HUES64 (cell line): Measurements from ENCODE around the gene ZNHIT3.
"Not testable (repeated sequence)": the region's sequence is repeated elsewhere in the genome, so short reads cannot be mapped to it uniquely, and the experiment has no call there.

Experiments used
- H3K27ac ChIP-seq: 2 replicates; pipeline ENCODE4 v1.7.0; 2013; ENCODE audit warnings: low read depth, low read length, inconsistent platforms
- H3K27me3 ChIP-seq: 2 replicates; pipeline ENCODE4 v1.6.1; 2013; ENCODE audit warnings: mild to moderate bottlenecking, low read length; ENCODE audit not compliant: insufficient read depth
- H3K36me3 ChIP-seq: 2 replicates; pipeline ENCODE4 v1.6.1; 2013; ENCODE audit warnings: mild to moderate bottlenecking, low read length; ENCODE audit not compliant: insufficient read depth
- H3K4me1 ChIP-seq: 2 replicates; pipeline ENCODE4 v1.6.1; 2013; ENCODE audit warnings: mild to moderate bottlenecking, low read length, moderate library complexity; ENCODE audit not compliant: insufficient read depth
- H3K4me3 ChIP-seq: 2 replicates; pipeline ENCODE4 v1.5.1; 2013; ENCODE audit warnings: mild to moderate bottlenecking, low read length, moderate library complexity
- H3K9ac ChIP-seq: 2 replicates; pipeline ENCODE4 v1.6.1; 2013; ENCODE audit warnings: mild to moderate bottlenecking, low read depth, low read length
- H3K9me3 ChIP-seq: 2 replicates; pipeline ENCODE4 v1.6.1; 2013; ENCODE audit warnings: low read depth, low read length; ENCODE audit not compliant: insufficient read depth
- WGBS: fragments of 150-250, 120-280 bp; methylation state at CpG from one replicate; pipeline ENCODE4 v1.1.7; 2013; ENCODE audit warnings: missing lambda C conversion rate; 5-methylcytosine and 5-hydroxymethylcytosine counted together

Gene ZNHIT3

GRCh38 chr17:36503456-36504155, 17.1 kb downstream of the ZNHIT3 start:
- WGBS, result 95% methylated on average over 7 of the region's 7 CpGs
- H3K27ac ChIP-seq, result no peak overlapping the region
- no peaks in the 10 kb centered on the region for H3K4me1 ChIP-seq
- H3K9ac ChIP-seq, result no peak overlapping the region
- H3K36me3 ChIP-seq, result peaks cover 96% of the 10 kb centered on the region
- H3K9me3 ChIP-seq, result no peaks in the 10 kb centered on the region
- H3K27me3 ChIP-seq, result no peaks in the 10 kb centered on the region
- H3K4me3 ChIP-seq, result no peak overlapping the region

- Histone ChIP-seq H3K4me3 (no peak overlapping the region), H3K9me3 (no peaks in the 10 kb centered on the region), H3K36me3 (peaks cover 96% of the 10 kb centered on the region), H3K27ac (no peak overlapping the region), H3K4me1 (no peaks in the 10 kb centered on the region), H3K9ac (no peak overlapping the region), H3K27me3 (no peaks in the 10 kb centered on the region)
- 96% methylated on average over 5 of the region's 5 CpGs for WGBS
Observed at GRCh38 chr17:36504156-36504545, 17.7 kb downstream of the ZNHIT3 start.

- H3K27ac ChIP-seq, result no peak overlapping the region
- no peaks in the 10 kb centered on the region for H3K27me3 ChIP-seq
- no peaks in the 10 kb centered on the region for H3K4me1 ChIP-seq
- H3K9ac ChIP-seq, result no peak overlapping the region
- no peak overlapping the region for H3K4me3 ChIP-seq
- WGBS, result 93% methylated on average over 8 of the region's 8 CpGs
- H3K36me3 ChIP-seq, result peaks cover 100% of the 10 kb centered on the region
- no peaks in the 10 kb centered on the region for H3K9me3 ChIP-seq
Observed at GRCh38 chr17:36505171-36505570, 18.7 kb downstream of the ZNHIT3 start.

- Histone ChIP-seq H3K9ac (no peak overlapping the region), H3K27me3 (no peaks in the 10 kb centered on the region), H3K4me3 (no peak overlapping the region), H3K36me3 (peaks cover 100% of the 10 kb centered on the region), H3K9me3 (no peaks in the 10 kb centered on the region), H3K4me1 (no peaks in the 10 kb centered on the region), H3K27ac (no peak overlapping the region)
- WGBS, result 88% methylated on average over 6 of the region's 6 CpGs
Observed at GRCh38 chr17:36506249-36506826, 19.9 kb downstream of the ZNHIT3 start.

GRCh38 chr17:36506831-36507230, 20.4 kb downstream of the ZNHIT3 start:
- no peaks in the 10 kb centered on the region for H3K9me3 ChIP-seq
- no peak overlapping the region for H3K27ac ChIP-seq
- no peak overlapping the region for H3K4me3 ChIP-seq
- H3K27me3 ChIP-seq, result no peaks in the 10 kb centered on the region
- WGBS, result 95% methylated on average over 11 of the region's 11 CpGs
- no peak overlapping the region for H3K9ac ChIP-seq
- peaks cover 99% of the 10 kb centered on the region for H3K36me3 ChIP-seq
- H3K4me1 ChIP-seq, result no peaks in the 10 kb centered on the region

GRCh38 chr17:36507266-36507665, 20.8 kb downstream of the ZNHIT3 start:
- WGBS, result 100% methylated on average over 6 of the region's 6 CpGs
- H3K36me3 ChIP-seq, result peaks cover 95% of the 10 kb centered on the region
- no peak overlapping the region for H3K27ac ChIP-seq
- H3K9ac ChIP-seq, result no peak overlapping the region
- H3K4me3 ChIP-seq, result no peak overlapping the region
- no peaks in the 10 kb centered on the region for H3K4me1 ChIP-seq
- no peaks in the 10 kb centered on the region for H3K27me3 ChIP-seq
- H3K9me3 ChIP-seq, result no peaks in the 10 kb centered on the region

GRCh38 chr17:36508439-36508838, 22.0 kb downstream of the ZNHIT3 start:
- H3K9me3 ChIP-seq, H3K4me3 ChIP-seq, H3K27ac ChIP-seq, H3K4me1 ChIP-seq, H3K27me3 ChIP-seq, H3K9ac ChIP-seq: not testable (repeated sequence)
- WGBS, result 96% methylated on average over 2 of the region's 2 CpGs
- peaks cover 95% of the 10 kb centered on the region for H3K36me3 ChIP-seq

GRCh38 chr17:36509272-36509985, 22.9 kb downstream of the ZNHIT3 start:
- H3K27ac ChIP-seq, result no peak overlapping the region
- no peak overlapping the region for H3K4me3 ChIP-seq
- H3K4me1 ChIP-seq, result no peaks in the 10 kb centered on the region
- peaks cover 95% of the 10 kb centered on the region for H3K36me3 ChIP-seq
- no peaks in the 10 kb centered on the region for H3K27me3 ChIP-seq
- H3K9ac ChIP-seq, result no peak overlapping the region
- H3K9me3 ChIP-seq, result no peaks in the 10 kb centered on the region
- WGBS, result 94% methylated on average over 9 of the region's 9 CpGs

- no peak overlapping the region for H3K27ac ChIP-seq
- H3K4me3 ChIP-seq, result no peak overlapping the region
- H3K4me1 ChIP-seq, result no peaks in the 10 kb centered on the region
- no peak overlapping the region for H3K9ac ChIP-seq
- WGBS, result 90% methylated on average over 14 of the region's 14 CpGs
- peaks cover 95% of the 10 kb centered on the region for H3K36me3 ChIP-seq
- H3K9me3 ChIP-seq, result no peaks in the 10 kb centered on the region
- no peaks in the 10 kb centered on the region for H3K27me3 ChIP-seq
Observed at GRCh38 chr17:36510636-36511035, 24.2 kb downstream of the ZNHIT3 start.

GRCh38 chr17:36511216-36511615, 24.7 kb downstream of the ZNHIT3 start:
- Histone ChIP-seq H3K27ac (no peak overlapping the region), H3K27me3 (no peaks in the 10 kb centered on the region), H3K4me3 (no peak overlapping the region), H3K9me3 (no peaks in the 10 kb centered on the region), H3K9ac (no peak overlapping the region), H3K36me3 (peaks cover 95% of the 10 kb centered on the region), H3K4me1 (no peaks in the 10 kb centered on the region)
- WGBS, result 97% methylated on average over 6 of the region's 6 CpGs

- no peak overlapping the region for H3K9ac ChIP-seq
- H3K36me3 ChIP-seq, result peaks cover 93% of the 10 kb centered on the region
- no peaks in the 10 kb centered on the region for H3K4me1 ChIP-seq
- 94% methylated on average over 4 of the region's 5 CpGs for WGBS
- no peaks in the 10 kb centered on the region for H3K9me3 ChIP-seq
- no peak overlapping the region for H3K27ac ChIP-seq
- H3K27me3 ChIP-seq, result no peaks in the 10 kb centered on the region
- H3K4me3 ChIP-seq, result no peak overlapping the region
Observed at GRCh38 chr17:36512641-36513040, 26.2 kb downstream of the ZNHIT3 start.
